Esophagus mucosa (tissue), 1 donor: Measurements from ENCODE around the gene FAM177A1. TPM values are rescaled to one million over a fixed set of nuclear protein-coding genes. Genes with fewer than 3 reads are reported as not detected.
"Not testable (repeated sequence)": the region's sequence is repeated elsewhere in the genome, so short reads cannot be mapped to it uniquely, and the experiment has no call there.

Source experiments
- ATAC-seq: fragments of 200-7000 bp; cut with Tn5 transposase; one replicate; pipeline ENCODE4 v1.9.1; 2020
- total RNA-seq: library from RNA; stranded (reverse); gene quantifications from one replicate; pipeline ENCODE4 v1.2.4, GENCODE V29; 2023
- donor health status: DM: yes; HTN: yes; CAD: no.

The FAM177A1 gene
- 51.0 TPM for total RNA-seq

GRCh38 chr14:35046048-35046750 lies at the start of gene FAM177A1:
Gene FAM177A1 (plus strand): TSS chr14:35046272. CDS start chr14:35046464, 192 bp downstream.
- ATAC-seq: peak; percentile 99

- no peak for ATAC-seq
Observed at GRCh38 chr14:34997762-34998161, 48.3 kb upstream of the FAM177A1 start.

GRCh38 chr14:34999500-34999899 lies 46.6 kb upstream of the FAM177A1 start:
- ATAC-seq: no peak

GRCh38 chr14:35001621-35002020 lies 44.5 kb upstream of the FAM177A1 start:
- no peak for ATAC-seq

GRCh38 chr14:35004839-35005238 lies 41.2 kb upstream of the FAM177A1 start:
- ATAC-seq: no peak

- ATAC-seq: no peak
Observed at GRCh38 chr14:35016568-35016967, 29.5 kb upstream of the FAM177A1 start.

- ATAC-seq: no peak
Observed at GRCh38 chr14:35020713-35021112, 25.4 kb upstream of the FAM177A1 start.

GRCh38 chr14:35028435-35028834 lies 17.6 kb upstream of the FAM177A1 start:
- ATAC-seq: no peak

GRCh38 chr14:35032562-35032961 lies 13.5 kb upstream of the FAM177A1 start:
- no peak for ATAC-seq

GRCh38 chr14:35034440-35034833 lies 11.6 kb upstream of the FAM177A1 start:
- ATAC-seq: no peak

GRCh38 chr14:35034944-35035554 lies 11.0 kb upstream of the FAM177A1 start:
- not testable (repeated sequence) for ATAC-seq

GRCh38 chr14:35038312-35038711 lies 7.8 kb upstream of the FAM177A1 start:
- not testable (repeated sequence) for ATAC-seq

- no peak for ATAC-seq
Observed at GRCh38 chr14:35042632-35043031, 3.4 kb upstream of the FAM177A1 start.

GRCh38 chr14:35043046-35043445 lies 3.0 kb upstream of the FAM177A1 start:
- no peak for ATAC-seq

GRCh38 chr14:35044939-35045797 lies 904 bp upstream of the FAM177A1 start:
- no peak for ATAC-seq

GRCh38 chr14:35045798-35046047 lies 349 bp upstream of the FAM177A1 start:
- ATAC-seq: no peak

- ATAC-seq: peak; percentile 59
Observed at GRCh38 chr14:35046751-35047536, 872 bp downstream of the FAM177A1 start.

GRCh38 chr14:35047976-35048513 lies 2.0 kb downstream of the FAM177A1 start:
- no peak for ATAC-seq

GRCh38 chr14:35050652-35051051 lies 4.6 kb downstream of the FAM177A1 start:
- no peak for ATAC-seq

- peak; percentile 47 for ATAC-seq
Observed at GRCh38 chr14:35051796-35052195, 5.7 kb downstream of the FAM177A1 start.

- no peak for ATAC-seq
Observed at GRCh38 chr14:35052637-35053036, 6.6 kb downstream of the FAM177A1 start.

- peak; percentile 63 for ATAC-seq
Observed at GRCh38 chr14:35061113-35061791, 15.2 kb downstream of the FAM177A1 start.
